ENCODE measurements around the gene TAF5L.

TAF5L gene

GRCh38 chr1:229625915-229626831 is at the start of gene TAF5L, which contains the start of gene URB2:
TSS of gene TAF5L (minus strand) at chr1:229626122. CDS start at chr1:229614482, 11,640 bp downstream.
TSS of gene URB2 (plus strand) at chr1:229626247. CDS start at chr1:229627634, 1,387 bp downstream.
- peak; percentile 71 to 83 for DNase-seq (ENCODE audit: low read depth in 2 of 2)

DNA sequence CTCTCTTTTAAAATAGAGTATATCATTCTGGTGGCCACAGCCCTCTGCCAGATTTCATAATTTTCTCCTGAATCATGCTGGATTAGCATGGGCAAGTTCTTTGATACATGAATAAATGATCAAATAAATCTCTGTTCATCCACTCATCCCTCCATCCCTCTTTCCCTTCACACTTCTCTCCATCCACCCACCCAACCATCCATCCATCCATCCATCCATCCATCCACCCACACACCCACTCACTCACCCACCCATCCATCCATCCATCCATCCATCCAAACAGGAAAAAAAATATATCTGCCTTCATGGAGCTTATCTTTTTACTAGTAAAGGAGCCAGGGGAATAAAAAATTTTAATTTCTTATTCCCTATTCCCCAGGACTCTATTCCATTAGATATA is 49.5 kb upstream of the TAF5L start:
- no peak for DNase-seq (ENCODE audit: low read depth in 2 of 2)

GRCh38 chr1:229674042-229674441 is 48.1 kb upstream of the TAF5L start:
- no peak for DNase-seq (ENCODE audit: low read depth in 2 of 2)

GRCh38 chr1:229672246-229672645 is 46.3 kb upstream of the TAF5L start:
- DNase-seq (ENCODE audit: low read depth in 2 of 2), result no peak

DNA sequence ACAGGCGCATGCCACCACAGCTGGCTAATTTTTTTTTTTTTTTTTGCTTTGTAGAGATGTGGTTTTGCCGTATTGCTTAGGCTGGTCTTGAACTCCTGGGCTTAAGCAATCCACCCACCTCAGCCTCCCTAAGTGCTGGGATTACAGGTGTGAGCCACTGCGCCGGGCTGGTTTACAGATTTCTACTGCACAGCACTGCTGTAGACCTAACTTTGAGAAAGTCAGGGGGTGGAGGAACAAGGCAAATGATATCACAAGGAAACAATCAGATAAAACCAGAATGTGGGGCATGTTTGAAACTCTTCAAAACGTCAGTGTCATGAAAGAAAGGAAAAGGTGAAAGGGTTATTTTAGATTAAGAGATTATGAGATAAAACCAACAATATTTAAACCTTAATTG is 45.4 kb upstream of the TAF5L start:
- no peak for DNase-seq (ENCODE audit: low read depth in 2 of 2)

DNA sequence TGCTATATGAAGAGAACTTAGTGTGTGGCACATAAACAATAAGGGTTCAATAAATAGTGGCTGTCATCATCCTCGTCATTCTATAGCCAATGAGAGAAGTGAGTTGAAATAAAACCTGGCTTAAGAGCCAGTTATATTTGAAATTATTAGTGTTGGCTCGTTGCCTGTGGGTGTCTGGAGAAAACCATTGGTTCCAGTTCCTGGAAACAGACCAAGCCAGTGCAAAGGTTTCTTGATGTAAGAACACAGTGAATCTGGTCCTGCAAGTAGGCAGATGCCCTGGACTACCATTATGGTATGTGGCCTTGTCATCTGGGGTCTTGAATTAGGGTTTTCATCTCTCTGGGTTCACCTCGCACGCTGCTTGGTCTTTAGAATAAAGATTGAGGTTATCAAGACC is 43.4 kb upstream of the TAF5L start:
- no peak for DNase-seq (ENCODE audit: low read depth in 2 of 2)

GRCh38 chr1:229666585-229666984 is 40.7 kb upstream of the TAF5L start:
- no peak for DNase-seq (ENCODE audit: low read depth in 2 of 2)

- DNase-seq (ENCODE audit: low read depth in 2 of 2), result no peak
Observed at GRCh38 chr1:229665912-229666558, 40.1 kb upstream of the TAF5L start.

- peak; percentile 81 to 88 for DNase-seq (ENCODE audit: low read depth in 2 of 2)
Observed at GRCh38 chr1:229664133-229664689, 38.3 kb upstream of the TAF5L start.

- DNase-seq (ENCODE audit: low read depth in 2 of 2), result no peak
Observed at GRCh38 chr1:229661897-229662296, 36.0 kb upstream of the TAF5L start.

- DNase-seq (ENCODE audit: low read depth in 2 of 2), result peak; percentile 44 to 53
Observed at GRCh38 chr1:229661022-229661877, 35.3 kb upstream of the TAF5L start.

GRCh38 chr1:229657993-229658755 is 32.3 kb upstream of the TAF5L start:
- DNase-seq (ENCODE audit: low read depth in 2 of 2), result no peak

DNA sequence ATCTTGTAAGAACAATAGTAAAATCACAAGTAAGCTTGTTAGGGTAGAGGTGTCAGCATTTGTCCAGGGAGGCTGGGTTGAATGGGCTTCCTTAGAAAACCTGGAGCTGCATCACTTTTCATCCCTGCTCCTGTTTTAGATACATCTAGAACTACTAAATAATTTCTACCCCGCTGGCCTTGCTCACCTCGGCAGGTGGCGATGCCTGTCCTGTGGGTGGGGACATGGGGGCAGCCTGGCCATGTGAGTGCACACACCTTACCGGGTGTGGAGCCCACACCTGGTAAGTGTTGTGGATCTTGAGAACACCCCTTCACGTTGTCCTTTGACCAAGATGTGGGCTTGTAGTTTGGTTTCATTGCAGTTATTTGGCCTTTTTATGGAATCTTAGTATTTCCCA is 29.9 kb upstream of the TAF5L start:
- no peak for DNase-seq (ENCODE audit: low read depth in 2 of 2)

DNA sequence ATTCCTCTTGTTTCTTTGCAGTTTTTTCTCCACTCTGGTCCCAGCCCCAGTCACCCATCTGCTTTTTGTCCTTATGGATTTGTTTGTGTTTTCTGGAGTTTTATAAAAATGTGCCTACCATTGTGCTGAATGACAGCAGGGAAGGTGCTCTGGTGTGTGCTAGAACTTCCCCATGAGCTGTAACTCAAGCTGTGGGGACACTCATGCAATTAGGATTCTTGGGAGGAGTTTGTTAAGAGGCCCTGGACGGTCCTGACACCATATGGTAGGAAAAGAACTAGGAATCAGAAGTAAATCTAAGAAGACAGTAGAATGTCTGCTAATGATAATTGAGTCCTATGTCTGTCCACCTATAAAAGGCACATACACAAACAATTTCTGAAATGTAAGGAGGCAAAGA is 27.5 kb upstream of the TAF5L start:
- no peak for DNase-seq (ENCODE audit: low read depth in 2 of 2)

- DNase-seq (ENCODE audit: low read depth in 2 of 2), result no peak
Observed at GRCh38 chr1:229651546-229651945, 25.6 kb upstream of the TAF5L start.

DNA sequence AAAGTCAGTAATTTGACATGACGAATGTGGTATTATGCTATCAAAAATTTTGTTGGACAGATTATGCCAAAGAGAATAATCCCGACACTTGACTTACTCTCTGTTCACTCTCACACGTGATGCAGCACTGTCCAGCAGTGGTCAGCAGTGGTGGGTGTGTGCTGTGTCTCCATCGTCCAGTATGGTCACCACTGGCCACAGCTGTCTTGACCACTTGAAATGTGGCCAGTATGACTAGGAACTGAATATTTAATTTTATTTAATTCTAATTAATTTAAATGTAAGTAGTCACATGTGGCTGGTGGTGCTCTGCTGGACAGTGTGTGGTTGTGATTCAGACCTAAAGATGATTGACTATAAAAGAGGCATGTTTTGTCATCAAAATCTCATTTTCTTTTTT is 24.1 kb upstream of the TAF5L start:
- DNase-seq (ENCODE audit: low read depth in 2 of 2), result no peak

- no peak for DNase-seq (ENCODE audit: low read depth in 2 of 2)
Observed at GRCh38 chr1:229648406-229648805, 22.5 kb upstream of the TAF5L start.

DNA sequence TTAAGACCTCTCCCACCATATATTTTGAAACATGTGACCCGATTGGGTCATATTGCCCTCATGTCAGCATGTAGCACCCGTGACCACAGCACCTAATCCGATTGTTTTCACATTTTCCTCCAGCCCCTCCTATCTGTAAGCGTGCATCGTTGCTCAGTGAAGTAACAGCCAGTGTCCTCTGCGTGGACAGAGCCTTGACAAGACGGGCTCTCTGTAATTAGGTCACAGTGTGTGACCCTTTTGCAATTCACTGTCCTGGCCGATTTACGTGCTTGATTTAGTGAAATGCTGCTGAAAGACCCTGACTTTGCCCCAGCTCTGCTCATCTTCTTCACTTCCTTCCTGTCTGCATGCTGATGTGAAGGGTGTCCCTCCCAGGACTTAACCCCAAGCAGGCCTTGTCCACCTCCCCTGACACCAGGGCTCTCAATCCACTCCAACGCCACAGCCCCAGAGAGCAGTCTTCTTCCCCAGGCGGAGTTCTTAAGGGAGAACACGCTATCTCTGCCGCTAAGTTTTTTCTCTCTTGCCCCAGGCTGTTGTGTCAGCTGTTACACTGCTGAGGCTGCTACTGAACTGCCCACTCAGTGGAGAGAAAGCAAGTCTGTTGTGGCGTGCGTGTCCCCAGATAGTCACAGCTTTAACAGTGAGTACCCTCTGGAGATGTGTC is 19.5 kb upstream of the TAF5L start:
- DNase-seq (ENCODE audit: low read depth in 2 of 2), result no peak

DNA sequence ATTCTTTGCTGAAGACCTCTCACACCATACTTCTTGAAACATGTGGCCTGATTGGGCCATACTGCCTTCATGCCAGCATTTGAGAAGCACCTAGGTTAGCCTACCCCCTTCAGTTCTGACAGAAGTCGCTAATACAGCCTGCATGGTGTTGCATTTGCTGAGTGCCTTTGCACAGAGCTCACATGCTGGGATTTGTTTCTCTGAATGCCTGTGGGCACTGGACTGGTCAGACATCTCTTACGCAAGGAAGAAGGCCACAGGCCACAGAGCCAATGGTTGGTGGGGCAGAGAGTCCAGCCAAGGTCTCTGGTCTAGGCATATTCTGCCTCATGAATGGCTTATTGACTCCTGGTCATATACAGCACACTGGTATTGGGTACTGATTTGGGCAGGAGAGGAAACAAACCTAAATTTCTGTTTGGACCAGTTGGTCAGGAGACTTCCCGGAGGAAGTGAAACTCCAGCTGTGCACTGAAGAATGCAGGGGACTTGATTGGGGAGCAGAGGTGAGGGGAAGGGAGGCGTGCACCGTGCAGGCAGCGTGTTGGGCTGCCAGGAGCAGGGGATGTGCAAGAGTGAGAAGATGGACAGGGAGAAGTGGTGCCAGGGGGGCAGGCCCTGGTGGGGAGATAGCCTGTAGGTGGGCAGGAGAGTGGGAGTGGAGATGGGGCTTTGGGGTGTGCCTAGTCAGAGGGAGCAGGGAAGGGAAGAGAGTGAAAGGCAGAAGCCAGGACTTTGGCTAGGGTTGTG is 18.2 kb upstream of the TAF5L start:
- DNase-seq (ENCODE audit: low read depth in 2 of 2), result no peak

- no peak for DNase-seq (ENCODE audit: low read depth in 2 of 2)
Observed at GRCh38 chr1:229642970-229643369, 17.0 kb upstream of the TAF5L start.

Measured in stimulated activated CD4-positive, alpha-beta T cell treated with anti-CD3 and anti-CD28 coated beads, Interleukin-15, amount 100 ng/mL, for 48 hours (primary cell).